ENCODE measurements around the gene C11orf71.

DNA sequence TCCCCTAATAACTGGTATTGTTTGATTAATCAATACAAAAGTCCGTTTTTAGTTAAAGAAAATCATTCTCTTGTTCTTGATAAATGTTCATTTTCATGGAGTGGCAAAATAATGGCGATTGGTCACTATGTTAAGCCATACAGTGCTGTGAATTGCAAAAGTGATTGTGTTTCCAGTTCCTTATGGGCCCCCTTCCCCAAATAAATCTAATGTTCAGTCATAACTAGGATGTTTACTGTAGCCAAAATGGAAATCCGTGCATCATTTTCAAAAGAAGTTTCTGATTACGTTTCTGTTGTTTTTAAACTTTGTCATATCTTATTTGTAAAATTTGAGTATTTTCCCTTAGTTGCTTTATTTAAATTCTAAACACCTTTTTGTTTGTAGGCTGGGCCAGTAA lies 1.0 kb upstream of the C11orf71 start:
- TF ChIP-seq, protein P1, sequence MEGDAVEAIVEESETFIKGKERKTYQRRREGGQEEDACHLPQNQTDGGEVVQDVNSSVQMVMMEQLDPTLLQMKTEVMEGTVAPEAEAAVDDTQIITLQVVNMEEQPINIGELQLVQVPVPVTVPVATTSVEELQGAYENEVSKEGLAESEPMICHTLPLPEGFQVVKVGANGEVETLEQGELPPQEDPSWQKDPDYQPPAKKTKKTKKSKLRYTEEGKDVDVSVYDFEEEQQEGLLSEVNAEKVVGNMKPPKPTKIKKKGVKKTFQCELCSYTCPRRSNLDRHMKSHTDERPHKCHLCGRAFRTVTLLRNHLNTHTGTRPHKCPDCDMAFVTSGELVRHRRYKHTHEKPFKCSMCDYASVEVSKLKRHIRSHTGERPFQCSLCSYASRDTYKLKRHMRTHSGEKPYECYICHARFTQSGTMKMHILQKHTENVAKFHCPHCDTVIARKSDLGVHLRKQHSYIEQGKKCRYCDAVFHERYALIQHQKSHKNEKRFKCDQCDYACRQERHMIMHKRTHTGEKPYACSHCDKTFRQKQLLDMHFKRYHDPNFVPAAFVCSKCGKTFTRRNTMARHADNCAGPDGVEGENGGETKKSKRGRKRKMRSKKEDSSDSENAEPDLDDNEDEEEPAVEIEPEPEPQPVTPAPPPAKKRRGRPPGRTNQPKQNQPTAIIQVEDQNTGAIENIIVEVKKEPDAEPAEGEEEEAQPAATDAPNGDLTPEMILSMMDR (IDR thresholded peaks at IDR 0.05; ENCODE audit: low read length), result no peak
- no peak for TF ChIP-seq EZH2 (IDR thresholded peaks at IDR 0.05; ENCODE audit: borderline replicate concordance, low read length)

All from OCI-LY1 (cell line).